HEK293T (cell line): ENCODE data around the gene CFAP47.

Experiments
- ARNT ChIP-seq: fragments of 450-650 bp; IDR thresholded peaks from 2 replicates; pipeline ENCODE4 v1.6.1; 2017; ENCODE audit warnings: mild to moderate bottlenecking
- BHLHE40 ChIP-seq: fragments of 450-650 bp; IDR thresholded peaks from 2 replicates; pipeline ENCODE4 v1.6.1; 2016; ENCODE audit warnings: mild to moderate bottlenecking, moderate library complexity, borderline replicate concordance
- FOXM1 ChIP-seq: fragments of 450-650 bp; IDR thresholded peaks from 2 replicates; pipeline ENCODE4 v1.6.1; 2017; ENCODE audit warnings: mild to moderate bottlenecking, borderline replicate concordance
- L3MBTL2 ChIP-seq: fragments of 450-650 bp; conservative IDR thresholded peaks from 2 replicates; pipeline ENCODE4 v1.6.1; 2016; ENCODE audit warnings: mild to moderate bottlenecking
- SP1 ChIP-seq: fragments of 450-650 bp; IDR thresholded peaks from 2 replicates; pipeline ENCODE4 v1.6.1; 2017
- SUZ12 ChIP-seq: fragments of 450-650 bp; IDR thresholded peaks from 2 replicates; pipeline ENCODE4 v1.6.1; 2016; ENCODE audit warnings: mild to moderate bottlenecking
- TARDBP ChIP-seq: fragments of 450-650 bp; IDR thresholded peaks from 2 replicates; pipeline ENCODE4 v1.6.1; 2016
- ZNF384 ChIP-seq: fragments of 450-650 bp; IDR thresholded peaks from 2 replicates; pipeline ENCODE4 v1.6.1; 2016

GRCh38 chrX:36334572-36334971 lies 415.0 kb downstream of the CFAP47 start:
- no peak for TF ChIP-seq SUZ12
- TF ChIP-seq FOXM1 = no peak
- TF ChIP-seq ARNT = no peak
- no peak for TF ChIP-seq L3MBTL2
- no peak for TF ChIP-seq SP1
- TF ChIP-seq BHLHE40 = no peak
- TF ChIP-seq ZNF384 = no peak
- TF ChIP-seq TARDBP = no peak
